ENCODE results near the gene HDAC2.

HDAC2 gene

GRCh38 chr6:114007516-114007915 is 36.6 kb upstream of the HDAC2 start:
- no peak for DNase-seq (ENCODE audit: low read depth)
- TF ChIP-seq CTCF (conservative IDR thresholded peaks at IDR 0.05; ENCODE audit: low read depth, low read length), result no peak
- no peak overlapping the region for H3K4me3 ChIP-seq (ENCODE audit: low read length)

- no peak for DNase-seq (ENCODE audit: low read depth)
- no peak overlapping the region for H3K4me3 ChIP-seq (ENCODE audit: low read length)
- no peak for TF ChIP-seq CTCF (conservative IDR thresholded peaks at IDR 0.05; ENCODE audit: low read depth, low read length)
Observed at GRCh38 chr6:114001354-114001753, 30.4 kb upstream of the HDAC2 start.

- no peak for DNase-seq (ENCODE audit: low read depth)
- no peak for TF ChIP-seq CTCF (conservative IDR thresholded peaks at IDR 0.05; ENCODE audit: low read depth, low read length)
Observed at GRCh38 chr6:114000069-114000468, 29.1 kb upstream of the HDAC2 start.

GRCh38 chr6:113999284-113999683 is 28.3 kb upstream of the HDAC2 start:
- no peak for TF ChIP-seq CTCF (conservative IDR thresholded peaks at IDR 0.05; ENCODE audit: low read depth, low read length)
- DNase-seq (ENCODE audit: low read depth), result no peak
- no peak overlapping the region for H3K4me3 ChIP-seq (ENCODE audit: low read length)

More at GRCh38 chr6:114000069-114000468, 29.1 kb upstream of the HDAC2 start:
- no peak overlapping the region for H3K4me3 ChIP-seq (ENCODE audit: low read length)

GRCh38 chr6:113998811-113999210 is 27.9 kb upstream of the HDAC2 start:
- H3K4me3 ChIP-seq (ENCODE audit: low read length), result no peak overlapping the region
- TF ChIP-seq CTCF (conservative IDR thresholded peaks at IDR 0.05; ENCODE audit: low read depth, low read length), result no peak
- DNase-seq (ENCODE audit: low read depth), result no peak

- TF ChIP-seq CTCF (conservative IDR thresholded peaks at IDR 0.05; ENCODE audit: low read depth, low read length), result no peak
- H3K4me3 ChIP-seq (ENCODE audit: low read length), result no peak overlapping the region
- peak; percentile 54 for DNase-seq (ENCODE audit: low read depth)
Observed at GRCh38 chr6:113997116-113997515, 26.2 kb upstream of the HDAC2 start.

- no peak for TF ChIP-seq CTCF (conservative IDR thresholded peaks at IDR 0.05; ENCODE audit: low read depth, low read length)
- H3K4me3 ChIP-seq (ENCODE audit: low read length), result no peak overlapping the region
- peak; percentile 76 for DNase-seq (ENCODE audit: low read depth)
Observed at GRCh38 chr6:113995634-113996033, 24.7 kb upstream of the HDAC2 start.
